ENCODE measurements around the gene MAMDC2. TPM values are rescaled to one million over a fixed set of nuclear protein-coding genes. Genes with fewer than 3 reads are reported as not detected.

Gene MAMDC2
- total and polyA plus RNA-seq, 2 donors from 2014 or later: 1.5 to 7.1 TPM

- no peaks in the 10 kb centered on the region for H3K9me3 ChIP-seq (ENCODE audit: control insufficient read depth in 2 of 3, insufficient read depth in 1 of 3, low read length in 3 of 3)
- FAIRE-seq (no peak), DNase-seq (no peak)
- no peaks in the 10 kb centered on the region for H3K27me3 ChIP-seq (ENCODE audit: control insufficient read depth, insufficient read depth, low read length)
- no peak overlapping the region for H3K9ac ChIP-seq (ENCODE audit: low read length in 3 of 3)
- H3K4me3 ChIP-seq (ENCODE audit: low read length in 3 of 3): no peak overlapping the region
- H3K36me3 ChIP-seq (ENCODE audit: control insufficient read depth in 2 of 3, insufficient read depth in 3 of 3, low read length in 3 of 3): no peaks in the 10 kb centered on the region
- H3K27ac ChIP-seq (ENCODE audit: low read depth in 2 of 2, low read length in 2 of 2): no peak overlapping the region
- TF ChIP-seq, protein P1, sequence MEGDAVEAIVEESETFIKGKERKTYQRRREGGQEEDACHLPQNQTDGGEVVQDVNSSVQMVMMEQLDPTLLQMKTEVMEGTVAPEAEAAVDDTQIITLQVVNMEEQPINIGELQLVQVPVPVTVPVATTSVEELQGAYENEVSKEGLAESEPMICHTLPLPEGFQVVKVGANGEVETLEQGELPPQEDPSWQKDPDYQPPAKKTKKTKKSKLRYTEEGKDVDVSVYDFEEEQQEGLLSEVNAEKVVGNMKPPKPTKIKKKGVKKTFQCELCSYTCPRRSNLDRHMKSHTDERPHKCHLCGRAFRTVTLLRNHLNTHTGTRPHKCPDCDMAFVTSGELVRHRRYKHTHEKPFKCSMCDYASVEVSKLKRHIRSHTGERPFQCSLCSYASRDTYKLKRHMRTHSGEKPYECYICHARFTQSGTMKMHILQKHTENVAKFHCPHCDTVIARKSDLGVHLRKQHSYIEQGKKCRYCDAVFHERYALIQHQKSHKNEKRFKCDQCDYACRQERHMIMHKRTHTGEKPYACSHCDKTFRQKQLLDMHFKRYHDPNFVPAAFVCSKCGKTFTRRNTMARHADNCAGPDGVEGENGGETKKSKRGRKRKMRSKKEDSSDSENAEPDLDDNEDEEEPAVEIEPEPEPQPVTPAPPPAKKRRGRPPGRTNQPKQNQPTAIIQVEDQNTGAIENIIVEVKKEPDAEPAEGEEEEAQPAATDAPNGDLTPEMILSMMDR (IDR thresholded peaks at IDR 0.05; ENCODE audit: borderline replicate concordance, extremely low read depth, insufficient read depth): no peak
- intact Hi-C loops (cut with DNase I): no loop called here
- H3K4me1 ChIP-seq (ENCODE audit: control insufficient read depth in 2 of 3, insufficient read depth in 2 of 3, low read depth in 1 of 3, low read length in 3 of 3): no peaks in the 10 kb centered on the region
Observed at GRCh38 chr9:69997524-69997923, 46.1 kb upstream of the MAMDC2 start.

DNA sequence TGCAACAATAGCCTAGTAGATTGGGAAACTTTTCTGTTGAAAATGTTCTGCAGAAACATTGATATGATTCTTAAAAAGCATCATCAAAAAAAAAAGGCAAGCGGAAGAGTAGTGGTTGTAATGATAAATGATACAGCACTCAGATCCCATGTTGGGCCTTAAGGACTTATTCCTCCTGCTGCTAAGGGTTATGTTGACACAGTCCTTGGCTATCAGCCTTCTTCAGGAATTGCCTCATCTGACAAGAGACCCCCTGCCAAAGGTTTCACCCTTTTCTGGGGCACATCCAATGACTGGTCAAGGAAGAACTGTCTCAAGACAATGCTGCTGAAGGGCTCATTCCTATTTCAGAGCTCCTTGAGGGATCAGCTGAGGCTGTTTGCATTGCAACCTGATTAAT, 44.3 kb upstream of the MAMDC2 start:
- Histone ChIP-seq H3K27me3 (ENCODE audit: control insufficient read depth, insufficient read depth, low read length) (no peaks in the 10 kb centered on the region), H3K4me1 (ENCODE audit: control insufficient read depth in 2 of 3, insufficient read depth in 2 of 3, low read depth in 1 of 3, low read length in 3 of 3) (no peaks in the 10 kb centered on the region), H3K27ac (ENCODE audit: low read depth in 2 of 2, low read length in 2 of 2) (no peak overlapping the region), H3K36me3 (ENCODE audit: control insufficient read depth in 2 of 3, insufficient read depth in 3 of 3, low read length in 3 of 3) (no peaks in the 10 kb centered on the region), H3K9me3 (ENCODE audit: control insufficient read depth in 2 of 3, insufficient read depth in 1 of 3, low read length in 3 of 3) (no peaks in the 10 kb centered on the region), H3K9ac (ENCODE audit: low read length in 3 of 3) (no peak overlapping the region), H3K4me3 (ENCODE audit: low read length in 3 of 3) (no peak overlapping the region)
- FAIRE-seq (no peak), DNase-seq (no peak)
- TF ChIP-seq, protein P1 (IDR thresholded peaks at IDR 0.05; ENCODE audit: borderline replicate concordance, extremely low read depth, insufficient read depth): no peak
- intact Hi-C loops (cut with DNase I): no loop called here

DNA sequence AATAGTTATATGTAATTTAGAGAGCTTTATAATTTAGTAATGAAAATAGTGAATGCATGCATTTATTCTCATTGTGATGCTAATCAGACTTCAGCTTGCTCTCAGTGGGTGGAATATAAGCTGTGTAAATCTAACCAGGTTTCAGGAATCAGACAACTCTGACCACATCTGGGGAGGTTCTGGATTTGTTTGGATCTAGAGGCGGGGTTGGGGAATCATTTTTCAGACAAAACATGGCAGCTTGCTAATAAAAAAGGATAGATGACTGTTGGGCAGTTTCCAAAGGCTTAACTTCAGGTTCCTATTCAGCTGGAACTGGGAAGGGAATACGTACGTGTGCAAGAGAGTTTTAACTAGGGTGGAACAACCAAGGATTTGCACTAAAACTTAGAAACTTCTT, 43.2 kb upstream of the MAMDC2 start:
- H3K4me3 ChIP-seq (ENCODE audit: low read length in 3 of 3): no peak overlapping the region
- no peak for FAIRE-seq
- H3K27me3 ChIP-seq (ENCODE audit: control insufficient read depth, insufficient read depth, low read length): no peaks in the 10 kb centered on the region
- no peak for DNase-seq
- H3K27ac ChIP-seq (ENCODE audit: low read depth in 2 of 2, low read length in 2 of 2): no peak overlapping the region
- no peaks in the 10 kb centered on the region for H3K9me3 ChIP-seq (ENCODE audit: control insufficient read depth in 2 of 3, insufficient read depth in 1 of 3, low read length in 3 of 3)
- no peaks in the 10 kb centered on the region for H3K36me3 ChIP-seq (ENCODE audit: control insufficient read depth in 2 of 3, insufficient read depth in 3 of 3, low read length in 3 of 3)
- intact Hi-C loops (cut with DNase I): no loop called here
- H3K4me1 ChIP-seq (ENCODE audit: control insufficient read depth in 2 of 3, insufficient read depth in 2 of 3, low read depth in 1 of 3, low read length in 3 of 3): no peaks in the 10 kb centered on the region
- TF ChIP-seq, protein P1 (IDR thresholded peaks at IDR 0.05; ENCODE audit: borderline replicate concordance, extremely low read depth, insufficient read depth): no peak
- H3K9ac ChIP-seq (ENCODE audit: low read length in 3 of 3): no peak overlapping the region
